Naive thymus-derived CD4-positive, alpha-beta T cell (primary cell): Measurements from ENCODE around the gene PDK2. TPM values are rescaled to one million over a fixed set of nuclear protein-coding genes. Genes with fewer than 3 reads are reported as not detected.

Experiments used
- ATAC-seq: fragments of 150-1000 bp; cut with Tn5 transposase; 2 replicates; pipeline ENCODE4 v1.10.0; 2021; ENCODE audit warnings: mild to moderate bottlenecking, moderate library complexity
- CTCF ChIA-PET: fragments of 350-600 bp; sonication (Branson Sonifier 250); formaldehyde crosslinking; loops from one replicate; lab custom pipeline; 2021; ENCODE audit warnings: antibody characterized with exemption; lab: Charles Lee
- POLR2A ChIA-PET: fragments of 350-600 bp; sonication (Branson Sonifier 250); formaldehyde crosslinking; loops from one replicate; lab custom pipeline; 2021; ENCODE audit warnings: antibody characterized with exemption, inconsistent platforms; lab: Charles Lee
- DNase-seq, 9 donors: peaks; one replicate each; pipeline versions ENCODE4 v3.0.0 to v3.0.0-alpha.2; 2020 to 2022; ENCODE audit warnings: mixed read lengths in 1 of 9
- H3K27ac ChIP-seq: one replicate; pipeline ENCODE4 v1.7.0; 2013; ENCODE audit warnings: mild to moderate bottlenecking, low read depth, low read length, moderate library complexity
- H3K27me3 ChIP-seq, 2 donors: one replicate each; pipeline ENCODE4 v1.7.0; 2013; ENCODE audit warnings: low read length in 2 of 2, mild to moderate bottlenecking in 2 of 2, moderate library complexity in 2 of 2; ENCODE audit not compliant: control insufficient read depth in 2 of 2, insufficient read depth in 2 of 2
- H3K36me3 ChIP-seq, 3 experiments: 1 replicate in 2 of 3; 2 replicates in 1 of 3; pipeline ENCODE4 v1.7.0; 2013; ENCODE audit warnings: low read length in 3 of 3, mild to moderate bottlenecking in 3 of 3, moderate library complexity in 1 of 3; ENCODE audit not compliant: insufficient read depth in 3 of 3, control insufficient read depth in 2 of 3
- H3K4me1 ChIP-seq, 2 donors: one replicate each; pipeline ENCODE4 v1.7.0; 2013; ENCODE audit warnings: low read length in 2 of 2, mild to moderate bottlenecking in 2 of 2, moderate library complexity in 1 of 2; ENCODE audit not compliant: control insufficient read depth in 2 of 2, insufficient read depth in 2 of 2
- H3K4me3 ChIP-seq: 2 replicates; pipeline ENCODE4 v1.7.0; 2013; ENCODE audit warnings: mild to moderate bottlenecking, low read length
- H3K9me3 ChIP-seq, 3 experiments: 1 replicate in 2 of 3; 2 replicates in 1 of 3; pipeline ENCODE4 v1.7.0; 2013; ENCODE audit warnings: low read length in 3 of 3; ENCODE audit not compliant: control insufficient read depth in 2 of 3
- H3K27ac Mint-ChIP-seq, 9 donors: one replicate each; pipeline ENCODE4 v1.8.0; 2020 to 2022; ENCODE audit warnings: mixed read lengths in 9 of 9, mild to moderate bottlenecking in 8 of 9, moderate library complexity in 5 of 9, inconsistent platforms in 2 of 9
- H3K27me3 Mint-ChIP-seq, 5 donors: one replicate each; pipeline ENCODE4 v1.8.0; 2021 to 2022; ENCODE audit warnings: mixed read lengths in 5 of 5, mild to moderate bottlenecking in 1 of 5
- H3K36me3 Mint-ChIP-seq, 5 donors: one replicate each; pipeline ENCODE4 v1.8.0; 2020 to 2022; ENCODE audit warnings: mixed read lengths in 5 of 5, mild to moderate bottlenecking in 3 of 5, inconsistent platforms in 1 of 5
- H3K4me1 Mint-ChIP-seq, 7 donors: one replicate each; pipeline ENCODE4 v1.8.0; 2020 to 2022; ENCODE audit warnings: mixed read lengths in 7 of 7, mild to moderate bottlenecking in 3 of 7, inconsistent platforms in 1 of 7
- H3K4me3 Mint-ChIP-seq, 10 donors: one replicate each; pipeline ENCODE4 v1.8.0; 2020 to 2022; ENCODE audit warnings: mild to moderate bottlenecking in 10 of 10, mixed read lengths in 10 of 10, moderate library complexity in 6 of 10, inconsistent platforms in 2 of 10
- H3K9me3 Mint-ChIP-seq, 11 donors: one replicate each; pipeline ENCODE4 v1.8.0; 2020 to 2022; ENCODE audit warnings: mixed read lengths in 11 of 11, mild to moderate bottlenecking in 4 of 11, inconsistent platforms in 1 of 11, moderate library complexity in 1 of 11
- intact Hi-C, 2 donors: fragments of 100-400 bp; cut with micrococcal nuclease; formaldehyde crosslinking; loops; one replicate each; pipeline ENCODE4 v1.15.1; 2023
- polyA plus RNA-seq, 2 donors: library from polyadenylated mRNA; unstranded; fragments of 300-500 nt; fragmentation: Illumina TruSeq; gene quantifications; one replicate each; pipeline ENCODE4 v1.2.3, GENCODE V29; 2021
- total RNA-seq, 6 experiments: library from RNA in 5 of 6; stranded (reverse) in 5 of 6; gene quantifications; 1 replicate in 5 of 6; 2 replicates in 1 of 6; pipeline ENCODE4 v1.2.3 and lab custom pipeline; 2021 to 2026

The PDK2 gene
- total and polyA plus RNA-seq, 7 experiments from 2014 or later = 16.7 to 50.4 (median 37.2) TPM

DNA sequence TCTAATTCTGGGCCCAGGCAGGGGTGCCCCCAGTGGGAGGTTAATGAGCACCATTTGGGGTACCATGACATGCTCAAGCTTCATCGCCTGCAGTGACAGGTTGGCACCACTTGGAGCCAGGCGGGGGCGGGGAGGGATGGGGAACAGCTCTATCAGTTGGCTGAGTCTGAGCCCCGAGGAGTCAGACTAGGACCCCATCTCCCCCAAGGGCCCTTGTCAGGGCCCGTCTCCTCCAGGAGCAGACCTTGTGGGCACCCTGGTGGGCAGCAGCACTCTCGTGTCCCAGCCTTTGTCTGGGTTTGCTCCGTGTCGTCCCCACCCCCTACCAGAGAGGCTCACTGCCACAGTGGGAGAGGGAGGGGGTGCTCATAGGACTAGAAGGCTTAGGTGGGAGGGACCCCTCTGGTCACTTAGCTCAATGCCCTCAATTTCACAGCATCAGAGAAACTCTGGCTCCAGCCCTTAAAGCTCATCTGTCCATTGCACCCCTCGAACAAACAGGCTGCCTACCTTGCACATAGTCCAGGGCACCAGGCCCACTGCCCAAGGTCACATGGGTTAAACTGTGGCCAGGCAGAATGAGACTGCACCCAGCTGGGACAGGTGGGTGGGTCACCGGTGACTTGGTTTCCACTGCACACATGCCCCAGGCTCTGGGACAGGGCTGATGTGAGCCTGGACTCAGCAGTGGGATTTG is 51.2 kb downstream of the PDK2 start:
- Histone ChIP-seq H3K27ac (peak overlapping the region; percentile 74), H3K4me1 (peaks cover 42 to 46% of the 10 kb centered on the region in 2 donors), H3K9me3 (no peaks in the 10 kb centered on the region), H3K27me3 (no peaks in the 10 kb centered on the region), H3K4me3 (peak overlapping the region; percentile 94), H3K36me3 (peaks cover 0 to 48% (median 6%) of the 10 kb centered on the region in 3 experiments)
- POLR2A ChIA-PET = interaction anchor here (0.6 to 1.7 kb wide), 3 partner anchors 10 to 719 kb away, joined by 3 to 9 read pairs (median 3); no protein-coding TSS in a partner anchor
- CTCF ChIA-PET = interaction anchor here (0.7 to 4.9 kb wide), 3 partner anchors 15 to 52 kb away, joined by 3 to 24 read pairs (median 4); no protein-coding TSS in a partner anchor
- Mint-ChIP-seq H3K27ac (peak overlapping the region; percentile 26 to 91 (median 86)), H3K9me3 (no peaks in the 10 kb centered on the region), H3K27me3 (no peaks in the 10 kb centered on the region), H3K4me3 (peak overlapping the region; percentile 81 to 98 (median 90)), H3K36me3 (peaks cover 5 to 56% (median 15%) of the 10 kb centered on the region in 5 donors), H3K4me1 (peaks cover 50 to 72% (median 65%) of the 10 kb centered on the region in 7 donors)
- ATAC-seq = no peak
- DNase-seq = peak in 1 of 9 donors; percentile 40
- intact Hi-C loops = loop anchor here in 1 of 2 donors (10.0 kb wide), 1 partner anchor 558 kb away; the partner anchor contains the start of gene ANKRD40

DNA sequence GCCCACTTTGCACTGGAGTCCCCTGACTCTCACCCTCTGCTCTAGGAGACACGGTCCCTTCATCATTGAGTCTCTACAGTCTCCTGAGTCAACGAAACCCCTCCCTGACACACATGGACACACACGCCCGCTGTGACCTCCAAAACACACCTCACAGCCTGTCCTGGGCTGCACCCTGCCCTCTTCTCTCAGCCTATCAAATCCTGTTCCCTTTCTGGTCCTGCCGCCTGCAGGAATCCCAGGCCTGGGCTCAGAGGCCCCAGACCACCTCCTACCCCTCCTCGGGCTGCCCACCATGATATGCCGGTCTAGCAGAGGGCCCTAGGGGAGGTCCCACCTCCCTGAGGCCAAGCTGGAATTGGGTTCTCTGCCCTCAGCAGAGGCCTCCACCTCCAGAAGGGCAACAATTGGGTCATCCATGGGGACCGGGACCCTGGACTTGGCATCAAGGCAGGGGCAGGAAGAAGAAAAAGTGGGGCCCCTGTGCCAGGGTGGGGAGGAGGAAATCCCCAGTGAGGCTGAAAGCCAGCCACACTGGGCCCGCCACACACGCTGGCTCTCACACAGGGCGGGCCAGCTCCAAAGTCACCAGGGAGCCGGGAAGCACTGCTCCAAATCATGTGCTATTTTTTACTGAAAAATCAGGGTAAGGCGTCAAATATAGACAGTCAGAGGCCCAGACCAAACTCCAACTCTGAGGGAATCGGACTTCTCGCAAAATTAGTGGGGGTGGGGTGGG is 51.9 kb downstream of the PDK2 start:
- peaks cover 5 to 49% (median 11%) of the 10 kb centered on the region in 5 donors for H3K36me3 Mint-ChIP-seq
- Histone ChIP-seq H3K9me3 (no peaks in the 10 kb centered on the region), H3K36me3 (peaks cover 0 to 44% (median 6%) of the 10 kb centered on the region in 3 experiments), H3K4me1 (peaks cover 38 to 41% of the 10 kb centered on the region in 2 donors), H3K4me3 (peak overlapping the region; percentile 94), H3K27ac (peak overlapping the region; percentile 74), H3K27me3 (no peaks in the 10 kb centered on the region)
- intact Hi-C loops = loop anchor here in 1 of 2 donors (10.0 kb wide), 1 partner anchor 558 kb away; the partner anchor contains the start of gene ANKRD40
- no peak for DNase-seq
- no peak for ATAC-seq
- H3K4me3 Mint-ChIP-seq = peak overlapping the region; percentile 81 to 98 (median 90)
- no peaks in the 10 kb centered on the region for H3K9me3 Mint-ChIP-seq
- H3K4me1 Mint-ChIP-seq = peaks cover 43 to 71% (median 63%) of the 10 kb centered on the region in 7 donors
- CTCF ChIA-PET = interaction anchor here (0.6 to 6.1 kb wide), 4 partner anchors 7 to 53 kb away, joined by 4 to 56 read pairs (median 14); no protein-coding TSS in a partner anchor
- H3K27me3 Mint-ChIP-seq = no peaks in the 10 kb centered on the region
- H3K27ac Mint-ChIP-seq = peak overlapping the region; percentile 71 to 91 (median 88)
- POLR2A ChIA-PET = interaction anchor here (0.7 to 1.8 kb wide), 5 partner anchors 8 to 90 kb away, joined by 3 to 9 read pairs (median 4); no protein-coding TSS in a partner anchor

GRCh38 chr17:50147841-50148225 is 52.7 kb downstream of the PDK2 start:
- H3K27me3 Mint-ChIP-seq = no peaks in the 10 kb centered on the region
- peaks cover 36 to 70% (median 61%) of the 10 kb centered on the region in 7 donors for H3K4me1 Mint-ChIP-seq
- peak overlapping the region; percentile 94 for H3K4me3 ChIP-seq
- no peaks in the 10 kb centered on the region for H3K27me3 ChIP-seq
- POLR2A ChIA-PET = interaction anchor here (0.6 to 1.8 kb wide), 7 partner anchors 9 to 53 kb away, joined by 3 to 7 read pairs (median 3); no protein-coding TSS in a partner anchor
- intact Hi-C loops = loop anchor here (1.0 to 10.0 kb wide), 2 partner anchors 8 to 557 kb away; partner anchors contain the start of gene ANKRD40 (in 1 of the 2)
- DNase-seq = no peak
- no peaks in the 10 kb centered on the region for H3K9me3 Mint-ChIP-seq
- ATAC-seq = no peak
- H3K4me3 Mint-ChIP-seq = peak overlapping the region; percentile 81 to 98 (median 90)
- H3K9me3 ChIP-seq = no peaks in the 10 kb centered on the region
- H3K36me3 ChIP-seq = peaks cover 0 to 37% (median 6%) of the 10 kb centered on the region in 3 experiments
- H3K36me3 Mint-ChIP-seq = peaks cover 3 to 42% (median 7%) of the 10 kb centered on the region in 5 donors
- CTCF ChIA-PET = interaction anchor here (0.6 to 6.1 kb wide), 5 partner anchors 8 to 53 kb away, joined by 4 to 56 read pairs (median 5); no protein-coding TSS in a partner anchor
- H3K27ac Mint-ChIP-seq = peak overlapping the region in 8 of 9 donors; percentile 78 to 90 (median 87)
- peak overlapping the region; percentile 74 for H3K27ac ChIP-seq
- H3K4me1 ChIP-seq = peaks cover 37 to 42% of the 10 kb centered on the region in 2 donors

- peaks cover 0 to 31% (median 6%) of the 10 kb centered on the region in 3 experiments for H3K36me3 ChIP-seq
- ChIA-PET CTCF (interaction anchor here (1.4 to 6.1 kb wide), 4 partner anchors 9 to 32 kb away, joined by 4 to 56 read pairs (median 14); no protein-coding TSS in a partner anchor), POLR2A (interaction anchor here (0.6 to 1.8 kb wide), 8 partner anchors 10 to 311 kb away, joined by 3 to 7 read pairs (median 4); no protein-coding TSS in a partner anchor)
- intact Hi-C loops = loop anchor here (1.0 to 10.0 kb wide), 2 partner anchors 8 to 556 kb away; partner anchors contain the start of gene ANKRD40 (in 1 of the 2)
- H3K27me3 ChIP-seq = no peaks in the 10 kb centered on the region
- H3K4me1 Mint-ChIP-seq = peaks cover 31 to 65% (median 55%) of the 10 kb centered on the region in 7 donors
- H3K4me1 ChIP-seq = peaks cover 34 to 42% of the 10 kb centered on the region in 2 donors
- ATAC-seq (peak; percentile 33), DNase-seq (peak in 6 of 9 donors; percentile 23 to 81 (median 45))
- no peaks in the 10 kb centered on the region for H3K9me3 Mint-ChIP-seq
- peak overlapping the region; percentile 74 for H3K27ac ChIP-seq
- H3K4me3 ChIP-seq = peak overlapping the region; percentile 94
- peaks cover 0 to 38% (median 5%) of the 10 kb centered on the region in 5 donors for H3K36me3 Mint-ChIP-seq
- H3K4me3 Mint-ChIP-seq = peak overlapping the region; percentile 81 to 98 (median 90)
- H3K27me3 Mint-ChIP-seq = no peaks in the 10 kb centered on the region
- H3K9me3 ChIP-seq = no peaks in the 10 kb centered on the region
- peak overlapping the region; percentile 62 to 90 (median 86) for H3K27ac Mint-ChIP-seq
Observed at GRCh38 chr17:50148226-50149090, 53.3 kb downstream of the PDK2 start.

- H3K36me3 Mint-ChIP-seq = peaks cover 0 to 35% (median 4%) of the 10 kb centered on the region in 5 donors
- intact Hi-C loops = loop anchor here in 1 of 2 donors (10.0 kb wide), 1 partner anchor 556 kb away; the partner anchor contains the start of gene ANKRD40
- H3K9me3 ChIP-seq = no peaks in the 10 kb centered on the region
- H3K4me1 ChIP-seq = peaks cover 34 to 45% of the 10 kb centered on the region in 2 donors
- no peak for DNase-seq
- ATAC-seq = no peak
- CTCF ChIA-PET = interaction anchor here (1.2 to 6.1 kb wide), 6 partner anchors 9 to 197 kb away, joined by 3 to 56 read pairs (median 4); no protein-coding TSS in a partner anchor
- H3K4me1 Mint-ChIP-seq = peaks cover 30 to 63% (median 50%) of the 10 kb centered on the region in 7 donors
- POLR2A ChIA-PET = interaction anchor here (1.8 kb wide), 1 partner anchor 12 kb away, joined by 7 read pairs; no protein-coding TSS in a partner anchor
- H3K36me3 ChIP-seq = peaks cover 0 to 25% (median 6%) of the 10 kb centered on the region in 3 experiments
- H3K27ac ChIP-seq = peak overlapping the region; percentile 74
- H3K4me3 Mint-ChIP-seq = peak overlapping the region; percentile 81 to 98 (median 90)
- no peaks in the 10 kb centered on the region for H3K27me3 ChIP-seq
- H3K27me3 Mint-ChIP-seq = no peaks in the 10 kb centered on the region
- peak overlapping the region; percentile 94 for H3K4me3 ChIP-seq
- peak overlapping the region in 7 of 9 donors; percentile 33 to 92 (median 82) for H3K27ac Mint-ChIP-seq
- no peaks in the 10 kb centered on the region for H3K9me3 Mint-ChIP-seq
Observed at GRCh38 chr17:50149091-50149416, 53.9 kb downstream of the PDK2 start.
